Measurements from ENCODE around the gene TMEM72.

DNA sequence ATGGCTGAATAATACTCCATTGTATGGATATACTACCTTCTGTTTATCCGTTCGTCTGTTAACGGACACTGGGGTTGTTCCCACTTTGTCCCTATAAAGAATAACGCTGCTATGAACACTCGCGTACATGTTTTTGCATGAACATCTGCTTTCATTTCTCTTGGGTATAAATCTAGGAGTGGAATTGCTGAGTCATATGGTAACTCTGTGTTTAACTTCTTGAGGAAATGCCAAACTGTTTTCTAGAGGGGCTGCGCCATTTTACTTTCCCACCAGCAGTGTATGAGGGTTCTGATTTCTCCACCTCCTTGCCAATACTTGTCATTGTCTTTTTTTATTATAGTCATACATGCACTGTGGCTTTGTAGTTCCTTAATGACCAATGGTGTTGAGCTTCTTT, 27.8 kb downstream of the TMEM72 start:
- TF ChIP-seq, protein P1, sequence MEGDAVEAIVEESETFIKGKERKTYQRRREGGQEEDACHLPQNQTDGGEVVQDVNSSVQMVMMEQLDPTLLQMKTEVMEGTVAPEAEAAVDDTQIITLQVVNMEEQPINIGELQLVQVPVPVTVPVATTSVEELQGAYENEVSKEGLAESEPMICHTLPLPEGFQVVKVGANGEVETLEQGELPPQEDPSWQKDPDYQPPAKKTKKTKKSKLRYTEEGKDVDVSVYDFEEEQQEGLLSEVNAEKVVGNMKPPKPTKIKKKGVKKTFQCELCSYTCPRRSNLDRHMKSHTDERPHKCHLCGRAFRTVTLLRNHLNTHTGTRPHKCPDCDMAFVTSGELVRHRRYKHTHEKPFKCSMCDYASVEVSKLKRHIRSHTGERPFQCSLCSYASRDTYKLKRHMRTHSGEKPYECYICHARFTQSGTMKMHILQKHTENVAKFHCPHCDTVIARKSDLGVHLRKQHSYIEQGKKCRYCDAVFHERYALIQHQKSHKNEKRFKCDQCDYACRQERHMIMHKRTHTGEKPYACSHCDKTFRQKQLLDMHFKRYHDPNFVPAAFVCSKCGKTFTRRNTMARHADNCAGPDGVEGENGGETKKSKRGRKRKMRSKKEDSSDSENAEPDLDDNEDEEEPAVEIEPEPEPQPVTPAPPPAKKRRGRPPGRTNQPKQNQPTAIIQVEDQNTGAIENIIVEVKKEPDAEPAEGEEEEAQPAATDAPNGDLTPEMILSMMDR (IDR thresholded peaks at IDR 0.05): no peak
- no peak for TF ChIP-seq POLR2A (IDR thresholded peaks at IDR 0.05)

Measured in thyroid gland (tissue), 4 donors.